OCI-LY7 (cell line): ENCODE data around the gene PSMB9. TPM values are rescaled to one million over a fixed set of nuclear protein-coding genes. Genes with fewer than 3 reads are reported as not detected.
"Not testable (repeated sequence)": the region's sequence is repeated elsewhere in the genome, so short reads cannot be mapped to it uniquely, and the experiment has no call there.

Experiments
- Bru-seq: library from RNA; stranded (reverse); fragments of 400-500 nt; gene quantifications from one replicate; lab custom pipeline; 2021; lab: Mats Ljungman, UMichigan
- BruChase-seq, 2 experiments: library from RNA; stranded (reverse); fragments of 400-500 nt; gene quantifications; one replicate each; lab custom pipeline; 2021; lab: Mats Ljungman, UMichigan
- BruUV-seq: library from RNA; stranded (reverse); fragments of 400-500 nt; replicated peaks from 2 replicates; lab custom pipeline; 2021; lab: Mats Ljungman, UMichigan
- CTCF ChIA-PET: fragments of 300-600 bp; sonication (Branson Sonifier 250); formaldehyde crosslinking; loops from one replicate; lab custom pipeline; 2022; ENCODE audit warnings: antibody characterized with exemption; ENCODE audit not compliant: unreplicated experiment; lab: Charles Lee
- POLR2A ChIA-PET: fragments of 300-600 bp; sonication (Branson Sonifier 250); formaldehyde crosslinking; loops from one replicate; lab custom pipeline; 2022; ENCODE audit warnings: antibody characterized with exemption; lab: Charles Lee
- DNase-seq: peaks from one replicate; pipeline ENCODE4 v3.0.0-alpha.2; 2015; ENCODE audit warnings: low spot score
- H2AFZ ChIP-seq: fragments of 200-600 bp; sonication (generic), shearing (Covaris generic); 2 replicates; pipeline ENCODE4 v1.6.1; 2014; ENCODE audit warnings: mild to moderate bottlenecking, antibody characterized with exemption, low read length, moderate library complexity
- H3K27ac ChIP-seq: fragments of 200-600 bp; sonication (generic); 2 replicates; pipeline ENCODE4 v1.5.1; 2014; ENCODE audit warnings: mixed run types, low read depth, mild to moderate bottlenecking, moderate library complexity, low read length, inconsistent platforms; ENCODE audit not compliant: poor library complexity, severe bottlenecking
- H3K36me3 ChIP-seq: fragments of 200-600 bp; sonication (generic); 2 replicates; pipeline ENCODE4 v1.6.1; 2014; ENCODE audit warnings: mild to moderate bottlenecking, antibody characterized with exemption, low read length, moderate library complexity, mixed read lengths; ENCODE audit not compliant: insufficient read depth
- H3K4me1 ChIP-seq: fragments of 200-600 bp; sonication (generic); 2 replicates; pipeline ENCODE4 v1.5.1; 2014; ENCODE audit warnings: mild to moderate bottlenecking, low read length; ENCODE audit not compliant: insufficient read depth, poor library complexity, severe bottlenecking
- H3K4me2 ChIP-seq: fragments of 200-600 bp; sonication (generic); 2 replicates; pipeline ENCODE4 v1.6.1; 2014; ENCODE audit warnings: mild to moderate bottlenecking, low read length
- H3K4me3 ChIP-seq: fragments of 200-600 bp; sonication (generic); 2 replicates; pipeline ENCODE4 v1.5.1; 2014; ENCODE audit warnings: mild to moderate bottlenecking, low read depth, low read length; ENCODE audit not compliant: poor library complexity, severe bottlenecking
- H3K79me2 ChIP-seq: fragments of 200-600 bp; sonication (generic); 2 replicates; pipeline ENCODE4 v1.6.1; 2016; ENCODE audit warnings: low read depth, mild to moderate bottlenecking, low read length, moderate library complexity, mixed read lengths; ENCODE audit not compliant: insufficient read depth
- H3K9me2 ChIP-seq: fragments of 200-600 bp; sonication (generic); 2 replicates; pipeline ENCODE4 v1.6.1; 2016; ENCODE audit warnings: mild to moderate bottlenecking, low read length, mixed read lengths; ENCODE audit not compliant: insufficient read depth
- H3K9me3 ChIP-seq: fragments of 200-600 bp; sonication (generic); 2 replicates; pipeline ENCODE4 v1.6.1; 2014; ENCODE audit warnings: mild to moderate bottlenecking, mixed run types, low read length, mixed read lengths
- H4K20me1 ChIP-seq: fragments of 200-600 bp; sonication (generic); 2 replicates; pipeline ENCODE4 v1.6.1; 2014; ENCODE audit warnings: mild to moderate bottlenecking, antibody characterized with exemption, low read length, moderate library complexity, mixed read lengths; ENCODE audit not compliant: insufficient read depth
- EZH2phosphoT487 ChIP-seq: fragments of 200-600 bp; sonication (generic); IDR thresholded peaks from 2 replicates; pipeline ENCODE4 v1.6.1; 2018; ENCODE audit warnings: low read depth, borderline replicate concordance, mild to moderate bottlenecking, mixed run types, antibody characterized with exemption, low read length, moderate library complexity, mixed read lengths
- intact Hi-C: fragments of 100-400 bp; cut with micrococcal nuclease; formaldehyde crosslinking; loops from one replicate; pipeline ENCODE4 v1.10.0; 2022; ENCODE audit not compliant: unreplicated experiment
- long read RNA-seq: library from polyadenylated mRNA; stranded (forward); transcript quantifications from one replicate; pipeline ENCODE4 v2.0.0, GENCODE V29; 2022
- total RNA-seq, 2 experiments: library from RNA; depleted of rRNA in 1 of 2; stranded (reverse); fragments of >200 nt in 1 of 2; shearing (Covaris generic) in 1 of 2; gene quantifications; 2 replicates each; pipeline ENCODE4 v1.2.3, GENCODE V29; 2014 to 2022
- TF ChIP-seq, protein P1 (sequence below): fragments of 200-600 bp; sonication (generic); conservative IDR thresholded peaks from 2 replicates; pipeline ENCODE4 v1.5.1; 2014; ENCODE audit warnings: mild to moderate bottlenecking, antibody characterized with exemption, low read length, moderate library complexity, mixed read lengths

Gene PSMB9
- total RNA-seq (2014; rRNA removed; shearing (Covaris generic)) (149 and 158 TPM in 2 replicates), total RNA-seq (2022) (193 and 207 TPM in 2 replicates), Bru-seq, nascent RNA (percentile 74 among the genes with signal in this experiment), BruChase-seq, experiment 1, labeled RNA remaining after a 6-hour chase (percentile 77 among the genes with signal in this experiment), BruChase-seq, experiment 2, labeled RNA remaining after a 2-hour chase (percentile 69 among the genes with signal in this experiment)
- long read RNA-seq, transcript PSMB9-207 (6 exons, 782 nt), result major isoform, 223 of 269 reads
- long read RNA-seq, partial matches to known transcripts, result 12 of 269 reads
- long read RNA-seq, other reads (novel, unspliced or antisense), result 31 of 269 reads

- no peaks in the 10 kb centered on the region for H3K9me3 ChIP-seq
- peak within 1 kb of the TSS; percentile 99 for H3K4me2 ChIP-seq
- H2AFZ ChIP-seq, result peak within 1 kb of the TSS; percentile 49
- POLR2A ChIA-PET, result interaction anchor here (0.6 to 7.7 kb wide), 13 partner anchors 9 to 753 kb away, joined by 3 to 88 read pairs (median 4); partner anchors contain the start of genes PSMB8 and TAP2
- DNase-seq, result peak; percentile 94
- H3K36me3 ChIP-seq, result peaks cover 50% of the 10 kb centered on the region
- peaks cover 58% of the 10 kb centered on the region for H3K4me1 ChIP-seq
- BruUV-seq, result no TSS peak
- TF ChIP-seq, protein P1, sequence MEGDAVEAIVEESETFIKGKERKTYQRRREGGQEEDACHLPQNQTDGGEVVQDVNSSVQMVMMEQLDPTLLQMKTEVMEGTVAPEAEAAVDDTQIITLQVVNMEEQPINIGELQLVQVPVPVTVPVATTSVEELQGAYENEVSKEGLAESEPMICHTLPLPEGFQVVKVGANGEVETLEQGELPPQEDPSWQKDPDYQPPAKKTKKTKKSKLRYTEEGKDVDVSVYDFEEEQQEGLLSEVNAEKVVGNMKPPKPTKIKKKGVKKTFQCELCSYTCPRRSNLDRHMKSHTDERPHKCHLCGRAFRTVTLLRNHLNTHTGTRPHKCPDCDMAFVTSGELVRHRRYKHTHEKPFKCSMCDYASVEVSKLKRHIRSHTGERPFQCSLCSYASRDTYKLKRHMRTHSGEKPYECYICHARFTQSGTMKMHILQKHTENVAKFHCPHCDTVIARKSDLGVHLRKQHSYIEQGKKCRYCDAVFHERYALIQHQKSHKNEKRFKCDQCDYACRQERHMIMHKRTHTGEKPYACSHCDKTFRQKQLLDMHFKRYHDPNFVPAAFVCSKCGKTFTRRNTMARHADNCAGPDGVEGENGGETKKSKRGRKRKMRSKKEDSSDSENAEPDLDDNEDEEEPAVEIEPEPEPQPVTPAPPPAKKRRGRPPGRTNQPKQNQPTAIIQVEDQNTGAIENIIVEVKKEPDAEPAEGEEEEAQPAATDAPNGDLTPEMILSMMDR, result peak; percentile 81
- TF ChIP-seq EZH2phosphoT487, result no peak
- H3K9me2 ChIP-seq, result no peaks in the 10 kb centered on the region
- H3K27ac ChIP-seq, result peak within 1 kb of the TSS; percentile 83
- intact Hi-C loops, result loop anchor here (1.0 kb wide), 3 partner anchors 9 to 15 kb away; partner anchors contain the start of genes PSMB8 and TAP2
- peak within 1 kb of the TSS; percentile 83 for H3K4me3 ChIP-seq
- H3K79me2 ChIP-seq, result peaks cover 42% of the 10 kb centered on the region
- CTCF ChIA-PET, result interaction anchor here (0.6 to 1.5 kb wide), 5 partner anchors 9 to 661 kb away, joined by 3 to 6 read pairs (median 4); partner anchors contain the start of genes GPSM3 and TAP2
- no peaks in the 10 kb centered on the region for H4K20me1 ChIP-seq
Observed at GRCh38 chr6:32853541-32854375, at the start of gene PSMB9, which contains the start of gene TAP1. Gene PSMB9, plus strand, starts transcription at chr6:32854192. Its CDS starts 38 bp downstream, at chr6:32854230. Gene TAP1, minus strand, starts transcription at chr6:32853704. Its CDS starts 68 bp downstream, at chr6:32853636.

DNA sequence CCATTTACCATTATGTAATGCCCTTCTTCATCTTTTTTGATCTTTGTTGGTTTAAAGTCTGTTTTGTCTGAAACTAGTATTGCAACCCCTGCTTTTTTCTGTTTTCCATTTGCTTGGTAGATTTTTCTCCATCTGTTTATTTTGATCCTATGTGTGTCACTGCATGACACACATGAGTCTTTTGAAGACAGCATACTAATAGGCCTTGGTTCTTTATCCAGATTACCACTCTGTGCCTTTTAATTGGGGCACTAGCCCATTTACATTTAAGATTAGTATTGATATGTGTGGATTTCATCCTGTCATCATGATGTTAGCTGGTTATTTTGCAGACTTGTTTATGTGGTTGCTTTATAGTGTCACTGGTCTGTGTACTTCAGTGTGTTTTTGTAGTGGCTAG, 48.6 kb upstream of the PSMB9 start:
- intact Hi-C loops, H2AFZ ChIP-seq, H3K27ac ChIP-seq, BruUV-seq, H3K4me3 ChIP-seq, CTCF ChIA-PET, H3K4me2 ChIP-seq, H3K79me2 ChIP-seq, DNase-seq, H4K20me1 ChIP-seq, H3K9me2 ChIP-seq, H3K9me3 ChIP-seq: not testable (repeated sequence)
- POLR2A ChIA-PET, result interaction anchor here (1.0 kb wide), 1 partner anchor 33 kb away, joined by 3 read pairs; the partner anchor contains the start of gene TAP2
- peaks cover 12% of the 10 kb centered on the region for H3K4me1 ChIP-seq
- peaks cover 31% of the 10 kb centered on the region for H3K36me3 ChIP-seq

- no peak for TF ChIP-seq EZH2phosphoT487
- TF ChIP-seq, protein P1, result no peak
- H3K4me2 ChIP-seq, result no peak overlapping the region
- BruUV-seq, result no TSS peak
- peaks cover 13% of the 10 kb centered on the region for H3K4me1 ChIP-seq
- CTCF ChIA-PET, result no interaction called here
- H3K9me3 ChIP-seq, result no peaks in the 10 kb centered on the region; the same call in 1 of the 2 replicates
- no peak overlapping the region for H3K4me3 ChIP-seq
- peak; percentile 40 for DNase-seq
- intact Hi-C loops, result no loop called here
- H4K20me1 ChIP-seq, result no peaks in the 10 kb centered on the region
- peaks cover 36% of the 10 kb centered on the region for H3K36me3 ChIP-seq
- no peaks in the 10 kb centered on the region for H3K79me2 ChIP-seq
- no peaks in the 10 kb centered on the region for H3K9me2 ChIP-seq
- POLR2A ChIA-PET, result interaction anchor here (0.7 kb wide), 1 partner anchor 121 kb away, joined by 4 read pairs; no protein-coding TSS in a partner anchor
- H2AFZ ChIP-seq, result no peak overlapping the region
- H3K27ac ChIP-seq, result no peak overlapping the region
Observed at GRCh38 chr6:32807020-32807580, 46.9 kb upstream of the PSMB9 start.
